ENCODE results near the gene NXPH4.

DNA sequence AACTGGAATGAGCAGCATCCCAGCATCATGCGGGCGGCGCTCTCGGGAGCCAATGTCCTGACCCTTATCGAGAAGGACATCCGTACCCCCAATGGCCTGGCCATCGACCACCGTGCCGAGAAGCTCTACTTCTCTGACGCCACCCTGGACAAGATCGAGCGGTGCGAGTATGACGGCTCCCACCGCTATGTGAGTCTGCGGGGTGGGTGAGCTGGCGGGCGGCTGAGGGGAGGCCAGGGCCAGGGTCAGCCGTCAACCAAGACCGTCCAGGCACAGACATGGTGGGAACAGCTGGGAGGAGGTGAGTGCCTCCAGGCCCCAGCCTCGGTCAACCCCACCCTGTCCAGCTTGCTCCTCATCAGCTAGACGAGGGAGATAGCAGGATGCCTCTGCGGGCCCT, 25.8 kb upstream of the NXPH4 start:
- TF ChIP-seq, protein P1, sequence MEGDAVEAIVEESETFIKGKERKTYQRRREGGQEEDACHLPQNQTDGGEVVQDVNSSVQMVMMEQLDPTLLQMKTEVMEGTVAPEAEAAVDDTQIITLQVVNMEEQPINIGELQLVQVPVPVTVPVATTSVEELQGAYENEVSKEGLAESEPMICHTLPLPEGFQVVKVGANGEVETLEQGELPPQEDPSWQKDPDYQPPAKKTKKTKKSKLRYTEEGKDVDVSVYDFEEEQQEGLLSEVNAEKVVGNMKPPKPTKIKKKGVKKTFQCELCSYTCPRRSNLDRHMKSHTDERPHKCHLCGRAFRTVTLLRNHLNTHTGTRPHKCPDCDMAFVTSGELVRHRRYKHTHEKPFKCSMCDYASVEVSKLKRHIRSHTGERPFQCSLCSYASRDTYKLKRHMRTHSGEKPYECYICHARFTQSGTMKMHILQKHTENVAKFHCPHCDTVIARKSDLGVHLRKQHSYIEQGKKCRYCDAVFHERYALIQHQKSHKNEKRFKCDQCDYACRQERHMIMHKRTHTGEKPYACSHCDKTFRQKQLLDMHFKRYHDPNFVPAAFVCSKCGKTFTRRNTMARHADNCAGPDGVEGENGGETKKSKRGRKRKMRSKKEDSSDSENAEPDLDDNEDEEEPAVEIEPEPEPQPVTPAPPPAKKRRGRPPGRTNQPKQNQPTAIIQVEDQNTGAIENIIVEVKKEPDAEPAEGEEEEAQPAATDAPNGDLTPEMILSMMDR (IDR thresholded peaks at IDR 0.05 in 2 of 3, conservative IDR thresholded peaks at IDR 0.05 in 1 of 3; ENCODE audit: control insufficient read depth in 2 of 3, extremely low read depth in 1 of 3, insufficient read depth in 1 of 3, low read depth in 3 of 3, low read length in 3 of 3): no peak
- TF ChIP-seq GABPA (IDR thresholded peaks at IDR 0.05; ENCODE audit: low read depth): no peak
- no peak for TF ChIP-seq FOXM1 (IDR thresholded peaks at IDR 0.05; ENCODE audit: low read depth, low read length)
- no peak for TF ChIP-seq BRCA1 (IDR thresholded peaks at IDR 0.05; ENCODE audit: low read depth, low read length)
- TF ChIP-seq EZH2 (IDR thresholded peaks at IDR 0.05; ENCODE audit: borderline replicate concordance, control insufficient read depth, low read depth, low read length): no peak
- TF ChIP-seq, protein P2, sequence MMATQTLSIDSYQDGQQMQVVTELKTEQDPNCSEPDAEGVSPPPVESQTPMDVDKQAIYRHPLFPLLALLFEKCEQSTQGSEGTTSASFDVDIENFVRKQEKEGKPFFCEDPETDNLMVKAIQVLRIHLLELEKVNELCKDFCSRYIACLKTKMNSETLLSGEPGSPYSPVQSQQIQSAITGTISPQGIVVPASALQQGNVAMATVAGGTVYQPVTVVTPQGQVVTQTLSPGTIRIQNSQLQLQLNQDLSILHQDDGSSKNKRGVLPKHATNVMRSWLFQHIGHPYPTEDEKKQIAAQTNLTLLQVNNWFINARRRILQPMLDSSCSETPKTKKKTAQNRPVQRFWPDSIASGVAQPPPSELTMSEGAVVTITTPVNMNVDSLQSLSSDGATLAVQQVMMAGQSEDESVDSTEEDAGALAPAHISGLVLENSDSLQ (IDR thresholded peaks at IDR 0.05): no peak
- TF ChIP-seq, protein P3, sequence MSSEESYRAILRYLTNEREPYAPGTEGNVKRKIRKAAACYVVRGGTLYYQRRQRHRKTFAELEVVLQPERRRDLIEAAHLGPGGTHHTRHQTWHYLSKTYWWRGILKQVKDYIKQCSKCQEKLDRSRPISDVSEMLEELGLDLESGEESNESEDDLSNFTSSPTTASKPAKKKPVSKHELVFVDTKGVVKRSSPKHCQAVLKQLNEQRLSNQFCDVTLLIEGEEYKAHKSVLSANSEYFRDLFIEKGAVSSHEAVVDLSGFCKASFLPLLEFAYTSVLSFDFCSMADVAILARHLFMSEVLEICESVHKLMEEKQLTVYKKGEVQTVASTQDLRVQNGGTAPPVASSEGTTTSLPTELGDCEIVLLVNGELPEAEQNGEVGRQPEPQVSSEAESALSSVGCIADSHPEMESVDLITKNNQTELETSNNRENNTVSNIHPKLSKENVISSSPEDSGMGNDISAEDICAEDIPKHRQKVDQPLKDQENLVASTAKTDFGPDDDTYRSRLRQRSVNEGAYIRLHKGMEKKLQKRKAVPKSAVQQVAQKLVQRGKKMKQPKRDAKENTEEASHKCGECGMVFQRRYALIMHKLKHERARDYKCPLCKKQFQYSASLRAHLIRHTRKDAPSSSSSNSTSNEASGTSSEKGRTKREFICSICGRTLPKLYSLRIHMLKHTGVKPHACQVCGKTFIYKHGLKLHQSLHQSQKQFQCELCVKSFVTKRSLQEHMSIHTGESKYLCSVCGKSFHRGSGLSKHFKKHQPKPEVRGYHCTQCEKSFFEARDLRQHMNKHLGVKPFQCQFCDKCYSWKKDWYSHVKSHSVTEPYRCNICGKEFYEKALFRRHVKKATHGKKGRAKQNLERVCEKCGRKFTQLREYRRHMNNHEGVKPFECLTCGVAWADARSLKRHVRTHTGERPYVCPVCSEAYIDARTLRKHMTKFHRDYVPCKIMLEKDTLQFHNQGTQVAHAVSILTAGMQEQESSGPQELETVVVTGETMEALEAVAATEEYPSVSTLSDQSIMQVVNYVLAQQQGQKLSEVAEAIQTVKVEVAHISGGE (CRISPR knock-in tag; IDR thresholded peaks at IDR 0.05): no peak
- no peak for TF ChIP-seq POLR2A (IDR thresholded peaks at IDR 0.05; ENCODE audit: low read depth, low read length)
- TF ChIP-seq ZZZ3 (IDR thresholded peaks at IDR 0.05; ENCODE audit: control insufficient read depth, insufficient read length, low read depth): no peak
- no peak for TF ChIP-seq ZSCAN29 (IDR thresholded peaks at IDR 0.05)
- TF ChIP-seq SIX5 (IDR thresholded peaks at IDR 0.05; ENCODE audit: low read depth, low read length, severe bottlenecking): no peak
- no peak for TF ChIP-seq RFX5 (IDR thresholded peaks at IDR 0.05; ENCODE audit: low read depth, low read length)
- TF ChIP-seq, protein P4, sequence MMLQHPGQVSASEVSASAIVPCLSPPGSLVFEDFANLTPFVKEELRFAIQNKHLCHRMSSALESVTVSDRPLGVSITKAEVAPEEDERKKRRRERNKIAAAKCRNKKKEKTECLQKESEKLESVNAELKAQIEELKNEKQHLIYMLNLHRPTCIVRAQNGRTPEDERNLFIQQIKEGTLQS (IDR thresholded peaks at IDR 0.05; ENCODE audit: borderline replicate concordance, extremely low read depth, low read depth, low read length): no peak
